Uterus (tissue), 2 donors: ENCODE measurements around the gene ACTL8.

Experiments used
- CTCF ChIP-seq, 4 experiments: fragments of 200-600 bp in 2 of 4; fragments of 450-650 bp in 2 of 4; sonication (generic) in 2 of 4; IDR thresholded peaks; one replicate each; pipeline ENCODE4 v1.5.1; 2016 to 2019; ENCODE audit warnings: antibody characterized with exemption in 4 of 4, mild to moderate bottlenecking in 2 of 4, moderate library complexity in 1 of 4
- POLR2A ChIP-seq, 2 donors: fragments of 450-650 bp; IDR thresholded peaks; one replicate each; pipeline ENCODE4 v1.6.1; 2016; ENCODE audit warnings: antibody characterized with exemption in 2 of 2, mild to moderate bottlenecking in 1 of 2, moderate library complexity in 1 of 2

- TF ChIP-seq CTCF (IDR thresholded peaks at IDR 0.05), result no peak
- no peak for TF ChIP-seq POLR2A (IDR thresholded peaks at IDR 0.05)
Measured at GRCh38 chr1:17802164-17802563, 47.0 kb downstream of the ACTL8 start.
